Measurements from ENCODE around the gene GSTA3. TPM values are rescaled to one million over a fixed set of nuclear protein-coding genes. Genes with fewer than 3 reads are reported as not detected.

The GSTA3 gene
- total RNA-seq, 1 donor from 2014 or later, result not detected

DNA sequence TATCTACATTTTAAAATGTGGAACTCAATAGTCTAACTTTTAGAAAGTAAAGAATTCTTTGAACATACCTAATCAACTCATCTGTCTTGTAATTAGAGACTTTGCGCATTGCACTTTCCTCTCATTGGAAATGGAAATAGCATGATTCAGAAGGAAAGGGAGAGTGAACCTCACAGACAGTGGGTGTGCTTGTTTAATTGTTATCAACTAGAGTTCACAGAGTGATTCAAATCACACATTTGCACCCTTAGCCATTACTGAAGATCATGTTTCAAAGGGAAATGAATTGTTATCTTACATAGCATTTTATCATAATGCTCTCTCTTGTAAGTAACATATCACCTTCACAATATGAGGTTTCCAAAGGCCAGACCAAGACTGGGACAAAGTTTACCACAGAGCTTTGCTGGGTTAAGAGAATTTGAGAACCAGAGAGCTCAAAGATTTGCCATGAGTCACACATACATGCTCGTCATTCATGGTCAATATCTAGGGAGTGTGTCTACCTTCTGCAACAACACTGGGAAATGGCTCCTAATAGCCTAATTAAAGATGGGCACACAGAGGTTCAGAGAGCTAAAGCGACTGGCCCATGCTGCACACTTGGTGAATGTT is 21.5 kb downstream of the GSTA3 start:
- Mint-ChIP-seq H3K4me1 (ENCODE audit: unreplicated experiment) (peaks cover 3% of the 10 kb centered on the region), H3K27me3 (no peaks in the 10 kb centered on the region), H3K36me3 (no peaks in the 10 kb centered on the region), H3K27ac (no peak overlapping the region), H3K9me3 (no peaks in the 10 kb centered on the region), H3K4me3 (no peak overlapping the region)
- TF ChIP-seq, protein P1, sequence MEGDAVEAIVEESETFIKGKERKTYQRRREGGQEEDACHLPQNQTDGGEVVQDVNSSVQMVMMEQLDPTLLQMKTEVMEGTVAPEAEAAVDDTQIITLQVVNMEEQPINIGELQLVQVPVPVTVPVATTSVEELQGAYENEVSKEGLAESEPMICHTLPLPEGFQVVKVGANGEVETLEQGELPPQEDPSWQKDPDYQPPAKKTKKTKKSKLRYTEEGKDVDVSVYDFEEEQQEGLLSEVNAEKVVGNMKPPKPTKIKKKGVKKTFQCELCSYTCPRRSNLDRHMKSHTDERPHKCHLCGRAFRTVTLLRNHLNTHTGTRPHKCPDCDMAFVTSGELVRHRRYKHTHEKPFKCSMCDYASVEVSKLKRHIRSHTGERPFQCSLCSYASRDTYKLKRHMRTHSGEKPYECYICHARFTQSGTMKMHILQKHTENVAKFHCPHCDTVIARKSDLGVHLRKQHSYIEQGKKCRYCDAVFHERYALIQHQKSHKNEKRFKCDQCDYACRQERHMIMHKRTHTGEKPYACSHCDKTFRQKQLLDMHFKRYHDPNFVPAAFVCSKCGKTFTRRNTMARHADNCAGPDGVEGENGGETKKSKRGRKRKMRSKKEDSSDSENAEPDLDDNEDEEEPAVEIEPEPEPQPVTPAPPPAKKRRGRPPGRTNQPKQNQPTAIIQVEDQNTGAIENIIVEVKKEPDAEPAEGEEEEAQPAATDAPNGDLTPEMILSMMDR (conservative IDR thresholded peaks at IDR 0.05), result no peak
- DNase-seq (ENCODE audit: extremely low spot score, unreplicated experiment), result no peak

DNA sequence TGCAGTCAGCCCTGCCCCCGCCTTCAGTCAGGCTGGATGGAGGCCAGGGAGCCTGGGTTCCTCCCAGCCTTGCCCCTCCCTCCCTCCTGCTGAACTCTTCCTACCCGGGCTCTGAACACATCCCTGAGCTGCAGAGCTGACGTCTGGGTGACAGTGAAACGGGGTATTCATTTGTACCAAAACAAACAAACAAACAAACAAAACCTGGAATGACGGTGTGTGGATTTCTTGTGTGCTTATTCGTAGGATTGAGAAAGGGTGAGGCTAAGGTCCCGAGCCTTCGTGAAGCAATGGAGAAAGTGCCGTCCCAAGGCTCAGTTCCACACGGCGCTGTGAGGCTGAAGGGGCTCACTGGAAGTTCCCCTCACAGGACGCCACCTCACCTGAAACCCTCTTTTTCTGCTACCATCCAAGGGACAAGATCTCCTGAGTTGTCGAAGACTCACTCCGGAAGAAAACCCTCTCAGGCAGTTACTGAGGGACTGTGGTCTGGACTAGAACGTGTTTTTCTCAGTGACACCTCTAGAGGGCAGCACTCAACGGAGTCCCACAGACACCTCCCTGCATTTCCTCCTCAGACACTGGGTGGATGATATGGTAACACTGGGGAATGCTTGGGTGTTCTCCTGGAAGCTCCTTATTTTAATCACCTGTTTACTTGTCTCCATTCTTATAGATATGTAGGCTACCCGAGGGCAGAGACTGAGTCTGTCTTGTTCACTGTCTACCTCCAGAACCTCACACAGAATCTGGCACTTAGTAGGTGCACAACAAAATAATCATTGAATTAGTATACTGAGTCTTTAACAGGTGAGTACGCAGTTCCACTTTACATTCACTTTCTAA is 27.3 kb downstream of the GSTA3 start:
- H3K36me3 Mint-ChIP-seq, result no peaks in the 10 kb centered on the region
- H3K27me3 Mint-ChIP-seq, result no peaks in the 10 kb centered on the region
- peak overlapping the region; percentile 93 for H3K4me3 Mint-ChIP-seq
- H3K4me1 Mint-ChIP-seq (ENCODE audit: unreplicated experiment), result peaks cover 10% of the 10 kb centered on the region
- TF ChIP-seq, protein P1 (conservative IDR thresholded peaks at IDR 0.05), result peak; percentile 92
- H3K27ac Mint-ChIP-seq, result peak overlapping the region; percentile 75
- DNase-seq (ENCODE audit: extremely low spot score, unreplicated experiment), result peak; percentile 74
- H3K9me3 Mint-ChIP-seq, result no peaks in the 10 kb centered on the region

DNA sequence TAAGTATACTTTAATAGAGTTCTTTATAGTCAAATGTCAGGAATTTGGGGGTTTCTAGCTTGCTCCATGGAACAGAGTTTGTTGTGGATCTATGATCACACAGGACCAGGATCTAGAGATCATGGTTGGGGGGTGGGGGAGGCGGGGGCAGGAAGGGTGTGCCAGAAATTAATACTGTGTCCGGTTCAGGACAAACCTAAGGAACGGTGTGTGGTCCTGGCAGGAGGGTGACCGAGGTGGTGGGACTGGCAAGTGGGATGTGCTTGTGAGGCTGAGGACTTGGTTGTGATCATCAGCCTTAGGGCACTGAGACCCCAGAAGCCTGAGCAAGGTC is 27.9 kb downstream of the GSTA3 start:
- DNase-seq (ENCODE audit: extremely low spot score, unreplicated experiment), result no peak
- Mint-ChIP-seq H3K9me3 (no peaks in the 10 kb centered on the region), H3K4me3 (peak overlapping the region; percentile 93), H3K4me1 (ENCODE audit: unreplicated experiment) (peaks cover 11% of the 10 kb centered on the region), H3K27ac (peak overlapping the region; percentile 75), H3K36me3 (no peaks in the 10 kb centered on the region), H3K27me3 (no peaks in the 10 kb centered on the region)
- TF ChIP-seq, protein P1 (conservative IDR thresholded peaks at IDR 0.05), result no peak

DNA sequence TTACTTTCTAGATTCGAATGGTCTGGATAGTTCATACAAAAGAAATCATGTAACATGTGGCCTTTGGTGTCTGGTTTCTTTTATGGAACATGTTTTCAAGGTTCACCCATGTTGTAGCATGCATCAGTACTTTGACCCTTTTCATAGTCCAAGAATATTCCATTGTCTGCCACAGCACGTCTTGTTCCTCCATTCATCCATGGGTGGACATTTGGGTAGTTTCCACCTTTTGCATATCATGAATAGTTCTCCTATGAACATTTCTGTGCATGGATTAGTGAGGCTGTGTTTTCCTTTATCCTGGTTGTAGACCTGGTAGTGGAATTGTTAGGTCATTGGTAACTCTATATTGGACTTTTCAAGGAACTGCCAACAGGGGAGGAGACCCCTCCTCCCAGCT is 31.7 kb downstream of the GSTA3 start:
- TF ChIP-seq, protein P1 (conservative IDR thresholded peaks at IDR 0.05), result no peak
- H3K27ac Mint-ChIP-seq, result no peak overlapping the region
- H3K9me3 Mint-ChIP-seq, result no peaks in the 10 kb centered on the region
- no peaks in the 10 kb centered on the region for H3K36me3 Mint-ChIP-seq
- DNase-seq (ENCODE audit: extremely low spot score, unreplicated experiment), result no peak
- no peaks in the 10 kb centered on the region for H3K27me3 Mint-ChIP-seq
- H3K4me1 Mint-ChIP-seq (ENCODE audit: unreplicated experiment), result peaks cover 15% of the 10 kb centered on the region
- H3K4me3 Mint-ChIP-seq, result no peak overlapping the region

DNA sequence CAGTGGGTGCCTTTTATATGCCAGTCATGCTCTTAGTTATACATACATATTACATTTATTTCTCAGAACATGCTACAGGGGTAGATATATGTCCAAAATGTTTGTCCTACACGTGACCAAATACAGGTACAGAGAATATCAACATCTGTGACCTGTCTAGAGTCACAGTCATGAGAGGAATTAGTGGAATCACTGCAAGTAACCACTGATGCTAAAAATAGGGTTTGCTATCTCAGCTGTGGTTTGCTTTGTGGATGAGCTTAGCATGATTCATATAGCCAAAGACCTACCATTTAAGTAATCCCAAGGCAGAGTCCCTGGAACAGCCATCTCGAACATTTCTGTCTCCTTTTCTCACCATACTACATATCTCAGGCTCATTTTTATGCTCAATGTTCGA is 32.3 kb downstream of the GSTA3 start:
- H3K4me1 Mint-ChIP-seq (ENCODE audit: unreplicated experiment), result peaks cover 11% of the 10 kb centered on the region
- no peaks in the 10 kb centered on the region for H3K9me3 Mint-ChIP-seq
- no peaks in the 10 kb centered on the region for H3K27me3 Mint-ChIP-seq
- DNase-seq (ENCODE audit: extremely low spot score, unreplicated experiment), result no peak
- no peak overlapping the region for H3K27ac Mint-ChIP-seq
- H3K4me3 Mint-ChIP-seq, result no peak overlapping the region
- TF ChIP-seq, protein P1 (conservative IDR thresholded peaks at IDR 0.05), result no peak
- no peaks in the 10 kb centered on the region for H3K36me3 Mint-ChIP-seq
